ENCODE data around the gene CDKN2A. TPM values are rescaled to one million over a fixed set of nuclear protein-coding genes. Genes with fewer than 3 reads are reported as not detected.

Gene CDKN2A
- total and polyA plus RNA-seq, 7 experiments from 2014 or later, result 0.43 to 21.7 (median 0.95) TPM; not detected in 2

- no peaks in the 10 kb centered on the region for H3K9me3 Mint-ChIP-seq
- H3K4me3 Mint-ChIP-seq, result no peak overlapping the region
- H3K27ac Mint-ChIP-seq, result no peak overlapping the region
- H3K36me3 ChIP-seq (ENCODE audit: control insufficient read depth in 2 of 3, insufficient read depth in 3 of 3, low read length in 3 of 3), result no peaks in the 10 kb centered on the region
- CTCF ChIA-PET, result interaction anchor here (0.7 to 1.5 kb wide), 2 partner anchors 9 to 13 kb away, joined by 3 to 4 read pairs; no protein-coding TSS in a partner anchor
- peak; percentile 84 for ATAC-seq
- no peak for DNase-seq
- H3K4me3 ChIP-seq (ENCODE audit: low read length), result no peak overlapping the region
- no peaks in the 10 kb centered on the region for H3K4me1 ChIP-seq (ENCODE audit: control insufficient read depth in 2 of 2, insufficient read depth in 2 of 2, low read length in 2 of 2)
- peaks cover 0 to under 1% of the 10 kb centered on the region in 2 donors for H3K27me3 ChIP-seq (ENCODE audit: control insufficient read depth in 2 of 2, insufficient read depth in 2 of 2, low read length in 2 of 2)
- intact Hi-C loops (cut with micrococcal nuclease), result loop anchor here (10.0 kb wide), 3 partner anchors 215 to 795 kb away; no protein-coding TSS in a partner anchor
- peaks cover 0 to 47% (median 5%) of the 10 kb centered on the region in 5 donors for H3K27me3 Mint-ChIP-seq
- H3K27ac ChIP-seq (ENCODE audit: low read depth, low read length), result no peak overlapping the region
- POLR2A ChIA-PET, result no interaction called here
- H3K4me1 Mint-ChIP-seq, result peaks cover 0 to 11% (median 0%) of the 10 kb centered on the region in 7 donors
- H3K36me3 Mint-ChIP-seq, result peaks cover 0 to 2% (median 0%) of the 10 kb centered on the region in 5 donors
- H3K9me3 ChIP-seq (ENCODE audit: control insufficient read depth in 2 of 3, low read length in 3 of 3), result no peaks in the 10 kb centered on the region
Measured at GRCh38 chr9:22030101-22030598, 36.0 kb upstream of the CDKN2A start.

- CTCF ChIA-PET, result interaction anchor here (0.6 to 1.5 kb wide), 2 partner anchors 10 to 14 kb away, joined by 4 read pairs; no protein-coding TSS in a partner anchor
Measured at GRCh38 chr9:22029231-22029630, 35.0 kb upstream of the CDKN2A start.

GRCh38 chr9:22028394-22028793, 34.2 kb upstream of the CDKN2A start:
- intact Hi-C loops (cut with micrococcal nuclease), result no loop called here
- H3K4me3 ChIP-seq (ENCODE audit: low read length), result no peak overlapping the region
- Mint-ChIP-seq H3K9me3 (peaks cover 0 to 4% (median 0%) of the 10 kb centered on the region in 11 donors), H3K4me3 (no peak overlapping the region), H3K4me1 (peaks cover 0 to 8% (median 0%) of the 10 kb centered on the region in 7 donors), H3K27me3 (peaks cover 0 to 53% (median 14%) of the 10 kb centered on the region in 5 donors), H3K27ac (no peak overlapping the region), H3K36me3 (peaks cover 0 to 1% (median 0%) of the 10 kb centered on the region in 5 donors)
- ATAC-seq (no peak), DNase-seq (no peak)
- H3K27me3 ChIP-seq (ENCODE audit: control insufficient read depth in 2 of 2, insufficient read depth in 2 of 2, low read length in 2 of 2), result peaks cover 0 to 3% of the 10 kb centered on the region in 2 donors
- no peak overlapping the region for H3K27ac ChIP-seq (ENCODE audit: low read depth, low read length)
- H3K36me3 ChIP-seq (ENCODE audit: control insufficient read depth in 2 of 3, insufficient read depth in 3 of 3, low read length in 3 of 3), result no peaks in the 10 kb centered on the region
- H3K4me1 ChIP-seq (ENCODE audit: control insufficient read depth in 2 of 2, insufficient read depth in 2 of 2, low read length in 2 of 2), result no peaks in the 10 kb centered on the region
- ChIA-PET POLR2A (no interaction called here), CTCF (no interaction called here)
- H3K9me3 ChIP-seq (ENCODE audit: control insufficient read depth in 2 of 3, low read length in 3 of 3), result no peaks in the 10 kb centered on the region

More at GRCh38 chr9:22029231-22029630, 35.0 kb upstream of the CDKN2A start:
- Histone ChIP-seq H3K36me3 (ENCODE audit: control insufficient read depth in 2 of 3, insufficient read depth in 3 of 3, low read length in 3 of 3) (no peaks in the 10 kb centered on the region), H3K27ac (ENCODE audit: low read depth, low read length) (no peak overlapping the region), H3K4me3 (ENCODE audit: low read length) (no peak overlapping the region), H3K27me3 (ENCODE audit: control insufficient read depth in 2 of 2, insufficient read depth in 2 of 2, low read length in 2 of 2) (peaks cover 0 to 3% of the 10 kb centered on the region in 2 donors), H3K4me1 (ENCODE audit: control insufficient read depth in 2 of 2, insufficient read depth in 2 of 2, low read length in 2 of 2) (no peaks in the 10 kb centered on the region), H3K9me3 (ENCODE audit: control insufficient read depth in 2 of 3, low read length in 3 of 3) (no peaks in the 10 kb centered on the region)
- peaks cover 0 to 8% (median 0%) of the 10 kb centered on the region in 7 donors for H3K4me1 Mint-ChIP-seq
- H3K4me3 Mint-ChIP-seq, result no peak overlapping the region
- no peak for DNase-seq
- ATAC-seq, result no peak
- H3K36me3 Mint-ChIP-seq, result peaks cover 0 to 3% (median 0%) of the 10 kb centered on the region in 5 donors
- intact Hi-C loops (cut with micrococcal nuclease), result no loop called here
- no peak overlapping the region for H3K27ac Mint-ChIP-seq
- POLR2A ChIA-PET, result no interaction called here
- H3K27me3 Mint-ChIP-seq, result peaks cover 0 to 50% (median 8%) of the 10 kb centered on the region in 5 donors
- no peaks in the 10 kb centered on the region for H3K9me3 Mint-ChIP-seq

- peaks cover 0 to 17% (median 3%) of the 10 kb centered on the region in 11 donors for H3K9me3 Mint-ChIP-seq
- POLR2A ChIA-PET, result no interaction called here
- no peak for DNase-seq
- CTCF ChIA-PET, result interaction anchor here (0.9 kb wide), 1 partner anchor 10 kb away, joined by 3 read pairs; no protein-coding TSS in a partner anchor
- H3K27me3 Mint-ChIP-seq, result peaks cover 9 to 64% (median 22%) of the 10 kb centered on the region in 5 donors
- H3K27ac Mint-ChIP-seq, result no peak overlapping the region
- H3K36me3 ChIP-seq (ENCODE audit: control insufficient read depth in 2 of 3, insufficient read depth in 3 of 3, low read length in 3 of 3), result no peaks in the 10 kb centered on the region
- peaks cover 0 to 3% of the 10 kb centered on the region in 2 donors for H3K27me3 ChIP-seq (ENCODE audit: control insufficient read depth in 2 of 2, insufficient read depth in 2 of 2, low read length in 2 of 2)
- H3K36me3 Mint-ChIP-seq, result peaks cover 0 to 3% (median 0%) of the 10 kb centered on the region in 5 donors
- H3K4me1 ChIP-seq (ENCODE audit: control insufficient read depth in 2 of 2, insufficient read depth in 2 of 2, low read length in 2 of 2), result no peaks in the 10 kb centered on the region
- H3K9me3 ChIP-seq (ENCODE audit: control insufficient read depth in 2 of 3, low read length in 3 of 3), result no peaks in the 10 kb centered on the region
- no peak for ATAC-seq
- no peak overlapping the region for H3K4me3 Mint-ChIP-seq
- intact Hi-C loops (cut with micrococcal nuclease), result no loop called here
- peaks cover 0 to 8% (median 0%) of the 10 kb centered on the region in 7 donors for H3K4me1 Mint-ChIP-seq
- H3K27ac ChIP-seq (ENCODE audit: low read depth, low read length), result no peak overlapping the region
- no peak overlapping the region for H3K4me3 ChIP-seq (ENCODE audit: low read length)
Measured at GRCh38 chr9:22026696-22027095, 32.5 kb upstream of the CDKN2A start.

- intact Hi-C loops (cut with micrococcal nuclease), result no loop called here
- ChIA-PET POLR2A (no interaction called here), CTCF (no interaction called here)
- no peak for DNase-seq
- H3K4me1 ChIP-seq (ENCODE audit: control insufficient read depth in 2 of 2, insufficient read depth in 2 of 2, low read length in 2 of 2), result no peaks in the 10 kb centered on the region
- no peak for ATAC-seq
- no peak overlapping the region for H3K27ac ChIP-seq (ENCODE audit: low read depth, low read length)
- no peaks in the 10 kb centered on the region for H3K4me1 Mint-ChIP-seq
- peaks cover 0 to 6% (median 3%) of the 10 kb centered on the region in 5 donors for H3K36me3 Mint-ChIP-seq
- no peaks in the 10 kb centered on the region for H3K9me3 ChIP-seq (ENCODE audit: control insufficient read depth in 2 of 3, low read length in 3 of 3)
- peaks cover 14 to 62% (median 40%) of the 10 kb centered on the region in 5 donors for H3K27me3 Mint-ChIP-seq
- no peak overlapping the region for H3K4me3 Mint-ChIP-seq
- H3K27me3 ChIP-seq (ENCODE audit: control insufficient read depth in 2 of 2, insufficient read depth in 2 of 2, low read length in 2 of 2), result peaks cover 0 to 3% of the 10 kb centered on the region in 2 donors
- no peak overlapping the region for H3K4me3 ChIP-seq (ENCODE audit: low read length)
- H3K27ac Mint-ChIP-seq, result no peak overlapping the region
- H3K9me3 Mint-ChIP-seq, result peaks cover 3 to 41% (median 10%) of the 10 kb centered on the region in 11 donors
- no peaks in the 10 kb centered on the region for H3K36me3 ChIP-seq (ENCODE audit: control insufficient read depth in 2 of 3, insufficient read depth in 3 of 3, low read length in 3 of 3)
Measured at GRCh38 chr9:22022396-22022795, 28.2 kb upstream of the CDKN2A start.

GRCh38 chr9:22010866-22011625, 16.9 kb upstream of the CDKN2A start:
- intact Hi-C loops (cut with micrococcal nuclease), result no loop called here

More at GRCh38 chr9:22010866-22011625, 16.9 kb upstream of the CDKN2A start:
- POLR2A ChIA-PET, result no interaction called here
- peaks cover 9 to 14% of the 10 kb centered on the region in 2 donors for H3K4me1 ChIP-seq (ENCODE audit: control insufficient read depth in 2 of 2, insufficient read depth in 2 of 2, low read length in 2 of 2)
- no peak for ATAC-seq
- peaks cover 3 to 28% of the 10 kb centered on the region in 2 donors for H3K27me3 ChIP-seq (ENCODE audit: control insufficient read depth in 2 of 2, insufficient read depth in 2 of 2, low read length in 2 of 2)
- H3K27ac ChIP-seq (ENCODE audit: low read depth, low read length), result no peak overlapping the region
- H3K9me3 Mint-ChIP-seq, result peaks cover 0 to 18% (median 0%) of the 10 kb centered on the region in 11 donors
- DNase-seq, result no peak
- peaks cover 47 to 63% (median 50%) of the 10 kb centered on the region in 5 donors for H3K27me3 Mint-ChIP-seq
- no peak overlapping the region for H3K27ac Mint-ChIP-seq
- no peaks in the 10 kb centered on the region for H3K9me3 ChIP-seq (ENCODE audit: control insufficient read depth in 2 of 3, low read length in 3 of 3)
- peaks cover 0 to 9% (median 0%) of the 10 kb centered on the region in 5 donors for H3K36me3 Mint-ChIP-seq
- peaks cover 6 to 20% (median 15%) of the 10 kb centered on the region in 7 donors for H3K4me1 Mint-ChIP-seq
- H3K4me3 Mint-ChIP-seq, result no peak overlapping the region
- H3K36me3 ChIP-seq (ENCODE audit: control insufficient read depth in 2 of 3, insufficient read depth in 3 of 3, low read length in 3 of 3), result no peaks in the 10 kb centered on the region
- H3K4me3 ChIP-seq (ENCODE audit: low read length), result no peak overlapping the region
- CTCF ChIA-PET, result interaction anchor here (0.9 to 1.7 kb wide), 2 partner anchors 198 to 199 kb away, joined by 3 to 6 read pairs; no protein-coding TSS in a partner anchor
